ENCODE results near the gene ZNF436.

DNA sequence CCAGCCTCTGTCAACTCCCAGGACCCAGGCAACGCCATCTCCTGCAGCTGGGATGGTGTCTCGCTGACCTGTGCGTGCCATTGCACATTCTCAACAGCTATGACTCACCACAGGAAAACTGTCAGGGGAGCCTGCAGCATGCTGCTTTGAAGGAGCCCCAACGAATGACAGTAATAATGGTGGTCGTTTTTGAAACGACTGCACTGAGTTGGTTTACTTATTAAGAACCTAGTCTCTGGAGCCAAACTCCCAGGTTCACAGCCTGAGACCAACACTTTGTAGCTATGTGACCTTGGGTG is 33.4 kb upstream of the ZNF436 start:
- TF ChIP-seq POLR2A (IDR thresholded peaks at IDR 0.05) = no peak
- no peak for TF ChIP-seq POLR2AphosphoS5 (IDR thresholded peaks at IDR 0.05)
- TF ChIP-seq CTCF (IDR thresholded peaks at IDR 0.05) = no peak
